PC-9 (cell line): Measurements from ENCODE around the gene POT1.

ENCODE experiments used
- CTCF ChIP-seq: fragments of 200-600 bp; sonication (generic); conservative IDR thresholded peaks from 2 replicates; pipeline ENCODE4 v1.6.1; 2017; ENCODE audit warnings: mixed run types, antibody characterized with exemption, mild to moderate bottlenecking, moderate library complexity
- EZH2 ChIP-seq: fragments of 200-600 bp; sonication (generic); IDR thresholded peaks from 2 replicates; pipeline ENCODE4 v1.8.0; 2017; ENCODE audit warnings: antibody characterized with exemption, low read depth

GRCh38 chr7:124856299-124856888 is 73.2 kb downstream of the POT1 start:
- peak; percentile 77 for TF ChIP-seq CTCF
- TF ChIP-seq EZH2, result no peak
